ENCODE data around the gene GDF15.
A peak's percentile ranks its signal among the peaks of the same experiment; 100 is the strongest.

The GDF15 gene, protein sequence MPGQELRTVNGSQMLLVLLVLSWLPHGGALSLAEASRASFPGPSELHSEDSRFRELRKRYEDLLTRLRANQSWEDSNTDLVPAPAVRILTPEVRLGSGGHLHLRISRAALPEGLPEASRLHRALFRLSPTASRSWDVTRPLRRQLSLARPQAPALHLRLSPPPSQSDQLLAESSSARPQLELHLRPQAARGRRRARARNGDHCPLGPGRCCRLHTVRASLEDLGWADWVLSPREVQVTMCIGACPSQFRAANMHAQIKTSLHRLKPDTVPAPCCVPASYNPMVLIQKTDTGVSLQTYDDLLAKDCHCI

DNA sequence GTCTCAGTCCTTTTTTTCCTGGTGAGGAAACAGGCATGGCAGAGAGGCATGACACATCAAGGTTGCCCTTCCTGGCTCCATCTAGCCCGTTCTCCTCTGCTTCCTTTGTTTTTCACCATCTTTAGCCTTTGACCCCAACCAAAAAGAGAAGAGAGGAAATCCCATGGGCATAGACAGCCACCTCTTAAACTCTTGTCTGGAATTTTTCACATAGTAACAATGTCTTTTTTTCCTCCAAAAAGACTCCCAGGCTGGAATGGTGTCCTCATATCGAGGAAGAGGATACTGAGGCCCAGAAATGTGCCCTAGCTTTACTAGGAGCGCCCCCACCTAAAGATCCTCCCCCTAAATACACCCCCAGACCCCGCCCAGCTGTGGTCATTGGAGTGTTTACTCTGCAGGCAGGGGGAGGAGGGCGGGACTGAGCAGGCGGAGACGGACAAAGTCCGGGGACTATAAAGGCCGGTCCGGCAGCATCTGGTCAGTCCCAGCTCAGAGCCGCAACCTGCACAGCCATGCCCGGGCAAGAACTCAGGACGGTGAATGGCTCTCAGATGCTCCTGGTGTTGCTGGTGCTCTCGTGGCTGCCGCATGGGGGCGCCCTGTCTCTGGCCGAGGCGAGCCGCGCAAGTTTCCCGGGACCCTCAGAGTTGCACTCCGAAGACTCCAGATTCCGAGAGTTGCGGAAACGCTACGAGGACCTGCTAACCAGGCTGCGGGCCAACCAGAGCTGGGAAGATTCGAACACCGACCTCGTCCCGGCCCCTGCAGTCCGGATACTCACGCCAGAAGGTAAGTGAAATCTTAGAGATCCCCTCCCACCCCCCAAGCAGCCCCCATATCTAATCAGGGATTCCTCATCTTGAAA is at the start of gene GDF15:
Gene GDF15 (plus strand): TSS at position 484 of the 868 bp plus-strand sequence. CDS start 32 bp downstream, at position 516.
- Histone ChIP-seq H3K27me3 (ENCODE audit: control insufficient read depth, low read length) (peaks cover 42% of the 10 kb centered on the region), H3K9me3 (ENCODE audit: control insufficient read depth, insufficient read depth, low read length) (no peaks in the 10 kb centered on the region), H3K27ac (ENCODE audit: low read depth, low read length) (no peak within 1 kb of the TSS), H3K4me3 (ENCODE audit: low read length) (no peak within 1 kb of the TSS), H3K9me2 (replicated peaks; ENCODE audit: control insufficient read depth, low read length) (no peaks in the 10 kb centered on the region), H3K4me1 (ENCODE audit: control insufficient read depth, low read length) (peaks cover 20% of the 10 kb centered on the region), H3F3A (ENCODE audit: control insufficient read depth, insufficient read depth) (peaks cover 2% of the 10 kb centered on the region; the same call in 1 of the 2 replicates), H3K4me2 (ENCODE audit: low read length) (peak within 1 kb of the TSS; percentile 39), H4K20me1 (ENCODE audit: control insufficient read depth, insufficient read depth, low read depth, low read length) (no peaks in the 10 kb centered on the region), H3K36me3 (ENCODE audit: control insufficient read depth, low read length) (no peaks in the 10 kb centered on the region), H3K79me2 (ENCODE audit: control insufficient read depth, low read length) (no peaks in the 10 kb centered on the region)
- TF ChIP-seq EZH2phosphoT487 (IDR thresholded peaks at IDR 0.05; ENCODE audit: borderline replicate concordance, low read length): no peak
- TF ChIP-seq, protein P1, sequence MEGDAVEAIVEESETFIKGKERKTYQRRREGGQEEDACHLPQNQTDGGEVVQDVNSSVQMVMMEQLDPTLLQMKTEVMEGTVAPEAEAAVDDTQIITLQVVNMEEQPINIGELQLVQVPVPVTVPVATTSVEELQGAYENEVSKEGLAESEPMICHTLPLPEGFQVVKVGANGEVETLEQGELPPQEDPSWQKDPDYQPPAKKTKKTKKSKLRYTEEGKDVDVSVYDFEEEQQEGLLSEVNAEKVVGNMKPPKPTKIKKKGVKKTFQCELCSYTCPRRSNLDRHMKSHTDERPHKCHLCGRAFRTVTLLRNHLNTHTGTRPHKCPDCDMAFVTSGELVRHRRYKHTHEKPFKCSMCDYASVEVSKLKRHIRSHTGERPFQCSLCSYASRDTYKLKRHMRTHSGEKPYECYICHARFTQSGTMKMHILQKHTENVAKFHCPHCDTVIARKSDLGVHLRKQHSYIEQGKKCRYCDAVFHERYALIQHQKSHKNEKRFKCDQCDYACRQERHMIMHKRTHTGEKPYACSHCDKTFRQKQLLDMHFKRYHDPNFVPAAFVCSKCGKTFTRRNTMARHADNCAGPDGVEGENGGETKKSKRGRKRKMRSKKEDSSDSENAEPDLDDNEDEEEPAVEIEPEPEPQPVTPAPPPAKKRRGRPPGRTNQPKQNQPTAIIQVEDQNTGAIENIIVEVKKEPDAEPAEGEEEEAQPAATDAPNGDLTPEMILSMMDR (IDR thresholded peaks at IDR 0.05; ENCODE audit: low read depth, low read length, poor library complexity, severe bottlenecking): peak; percentile 98

DNA sequence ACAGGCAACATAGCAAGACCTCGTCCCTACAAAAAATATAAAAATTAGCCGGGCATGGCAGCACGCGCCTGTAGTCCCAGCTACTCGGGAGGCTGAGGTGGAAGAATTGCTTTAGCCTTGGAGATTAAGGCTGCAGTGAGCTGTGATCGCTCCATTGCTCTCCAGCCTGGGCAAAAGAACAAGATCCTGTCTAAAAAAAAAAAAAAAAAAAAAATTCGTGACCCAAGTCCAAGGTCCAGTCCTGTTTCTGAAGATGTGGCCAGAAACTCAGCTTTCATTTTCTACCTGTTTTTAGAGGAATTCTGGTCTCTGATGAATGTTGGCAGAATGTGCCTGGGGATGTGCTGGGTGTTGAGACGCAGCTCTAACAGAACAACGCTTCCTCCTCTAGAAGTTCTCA is 47.4 kb upstream of the GDF15 start:
- Histone ChIP-seq H3K9me3 (ENCODE audit: control insufficient read depth, insufficient read depth, low read length) (no peaks in the 10 kb centered on the region), H3K9me2 (replicated peaks; ENCODE audit: control insufficient read depth, low read length) (no peaks in the 10 kb centered on the region), H3K36me3 (ENCODE audit: control insufficient read depth, low read length) (no peaks in the 10 kb centered on the region), H3F3A (ENCODE audit: control insufficient read depth, insufficient read depth) (peaks cover 14% of the 10 kb centered on the region), H3K27ac (ENCODE audit: low read depth, low read length) (no peak overlapping the region), H4K20me1 (ENCODE audit: control insufficient read depth, insufficient read depth, low read depth, low read length) (no peaks in the 10 kb centered on the region), H3K27me3 (ENCODE audit: control insufficient read depth, low read length) (peaks cover 4% of the 10 kb centered on the region; the same call in 1 of the 2 replicates), H3K4me1 (ENCODE audit: control insufficient read depth, low read length) (peaks cover 21% of the 10 kb centered on the region), H3K4me2 (ENCODE audit: low read length) (no peak overlapping the region), H3K4me3 (ENCODE audit: low read length) (no peak overlapping the region), H3K79me2 (ENCODE audit: control insufficient read depth, low read length) (no peaks in the 10 kb centered on the region)
- TF ChIP-seq, protein P1 (IDR thresholded peaks at IDR 0.05; ENCODE audit: low read depth, low read length, poor library complexity, severe bottlenecking): no peak
- no peak for TF ChIP-seq EZH2phosphoT487 (IDR thresholded peaks at IDR 0.05; ENCODE audit: borderline replicate concordance, low read length)

DNA sequence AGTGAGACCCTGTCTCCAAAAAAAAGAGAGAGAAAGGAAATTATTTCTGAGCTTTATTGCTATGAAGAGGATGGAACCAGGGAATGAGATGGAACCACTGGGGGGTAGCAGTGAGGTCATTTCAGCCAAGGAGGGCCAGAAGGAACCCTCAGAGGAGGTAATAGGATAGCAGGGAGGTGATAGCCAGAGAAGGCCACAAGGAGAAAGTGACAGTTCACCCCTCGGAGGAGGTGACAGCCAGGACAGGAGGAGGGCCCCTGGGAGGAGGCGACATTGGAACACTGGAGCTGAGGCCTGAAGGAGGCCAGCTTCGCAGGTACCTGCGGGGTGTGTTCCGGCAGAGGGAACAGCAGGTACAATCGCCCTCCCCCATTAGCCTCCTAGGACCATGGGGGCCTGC is 46.2 kb upstream of the GDF15 start:
- Histone ChIP-seq H4K20me1 (ENCODE audit: control insufficient read depth, insufficient read depth, low read depth, low read length) (no peaks in the 10 kb centered on the region), H3K9me3 (ENCODE audit: control insufficient read depth, insufficient read depth, low read length) (no peaks in the 10 kb centered on the region), H3K36me3 (ENCODE audit: control insufficient read depth, low read length) (no peaks in the 10 kb centered on the region), H3K27me3 (ENCODE audit: control insufficient read depth, low read length) (peaks cover 4% of the 10 kb centered on the region; the same call in 1 of the 2 replicates), H3F3A (ENCODE audit: control insufficient read depth, insufficient read depth) (peaks cover 14% of the 10 kb centered on the region), H3K79me2 (ENCODE audit: control insufficient read depth, low read length) (no peaks in the 10 kb centered on the region), H3K27ac (ENCODE audit: low read depth, low read length) (no peak overlapping the region), H3K4me1 (ENCODE audit: control insufficient read depth, low read length) (peaks cover 21% of the 10 kb centered on the region), H3K4me3 (ENCODE audit: low read length) (peak overlapping the region; percentile 81), H3K9me2 (replicated peaks; ENCODE audit: control insufficient read depth, low read length) (no peaks in the 10 kb centered on the region), H3K4me2 (ENCODE audit: low read length) (peak overlapping the region; percentile 91)
- TF ChIP-seq EZH2phosphoT487 (IDR thresholded peaks at IDR 0.05; ENCODE audit: borderline replicate concordance, low read length): no peak
- TF ChIP-seq, protein P1 (IDR thresholded peaks at IDR 0.05; ENCODE audit: low read depth, low read length, poor library complexity, severe bottlenecking): peak; percentile 52

All from DOHH2 (cell line).